ENCODE data around the gene RANGAP1. TPM values are rescaled to one million over a fixed set of nuclear protein-coding genes. Genes with fewer than 3 reads are reported as not detected.

The RANGAP1 gene
- total RNA-seq, 6 experiments from 2014 or later: 27.4 to 56.3 (median 37.6) TPM

GRCh38 chr22:41285441-41285819, 557 bp downstream of the RANGAP1 start:
- H3K36me3 ChIP-seq: peaks cover 0 to 13% (median 3%) of the 10 kb centered on the region in 4 donors
- intact Hi-C loops (cut with DNase I): no loop called here
- H3K27me3 ChIP-seq: no peaks in the 10 kb centered on the region
- peaks cover 0 to 29% (median 7%) of the 10 kb centered on the region in 4 donors for H3K4me1 ChIP-seq
- H3K27ac ChIP-seq: peak overlapping the region; percentile 74 to 83 (median 82)
- WGBS (ENCODE audit: insufficient coverage, low coverage, low lambda C conversion rate, missing lambda C conversion rate): 10% methylated on average over 2 of the region's 30 CpGs
- TF ChIP-seq CTCF (IDR thresholded peaks at IDR 0.05): no peak
- no peak for TF ChIP-seq POLR2A (IDR thresholded peaks at IDR 0.05)
- DNase-seq: peak in 2 of 3 donors; percentile 69 to 70
- no peaks in the 10 kb centered on the region for H3K9me3 ChIP-seq
- peak; percentile 4 to 33 (median 8) for ATAC-seq
- peak overlapping the region; percentile 90 to 99 (median 92) for H3K4me3 ChIP-seq

- H3K27me3 ChIP-seq: no peaks in the 10 kb centered on the region
- intact Hi-C loops (cut with DNase I): no loop called here
- no peaks in the 10 kb centered on the region for H3K9me3 ChIP-seq
- no peak overlapping the region for H3K27ac ChIP-seq
- WGBS (ENCODE audit: insufficient coverage, low coverage, low lambda C conversion rate, missing lambda C conversion rate): 85% methylated on average over 4 of the region's 10 CpGs
- peaks cover 0 to 20% (median 6%) of the 10 kb centered on the region in 4 donors for H3K36me3 ChIP-seq
- TF ChIP-seq POLR2A (IDR thresholded peaks at IDR 0.05): no peak
- no peak for TF ChIP-seq CTCF (IDR thresholded peaks at IDR 0.05)
- H3K4me3 ChIP-seq: no peak overlapping the region
- H3K4me1 ChIP-seq: peaks cover 0 to 29% (median 7%) of the 10 kb centered on the region in 4 donors
- ATAC-seq (no peak), DNase-seq (peak in 2 of 3 donors; percentile 41 to 58)
Observed at GRCh38 chr22:41284465-41284864, 1.5 kb downstream of the RANGAP1 start.

GRCh38 chr22:41280854-41281253, 5.1 kb downstream of the RANGAP1 start:
- intact Hi-C loops (cut with DNase I): no loop called here
- no peak for DNase-seq
- 76% methylated on average over 2 of the region's 2 CpGs for WGBS (ENCODE audit: insufficient coverage, low coverage, low lambda C conversion rate, missing lambda C conversion rate)
- no peak overlapping the region for H3K27ac ChIP-seq
- H3K4me1 ChIP-seq: peaks cover 0 to 10% (median 4%) of the 10 kb centered on the region in 4 donors
- TF ChIP-seq CTCF (IDR thresholded peaks at IDR 0.05) (no peak), POLR2A (IDR thresholded peaks at IDR 0.05) (no peak)
- H3K27me3 ChIP-seq: no peaks in the 10 kb centered on the region
- no peak for ATAC-seq
- H3K4me3 ChIP-seq: no peak overlapping the region
- H3K9me3 ChIP-seq: no peaks in the 10 kb centered on the region
- peaks cover 5 to 39% (median 8%) of the 10 kb centered on the region in 4 donors for H3K36me3 ChIP-seq

GRCh38 chr22:41280065-41280464, 5.9 kb downstream of the RANGAP1 start:
- Histone ChIP-seq H3K36me3 (peaks cover 8 to 39% (median 9%) of the 10 kb centered on the region in 4 donors), H3K4me1 (peaks cover 0 to 5% (median 2%) of the 10 kb centered on the region in 4 donors), H3K27ac (no peak overlapping the region), H3K27me3 (no peaks in the 10 kb centered on the region), H3K4me3 (no peak overlapping the region), H3K9me3 (no peaks in the 10 kb centered on the region)
- TF ChIP-seq POLR2A (IDR thresholded peaks at IDR 0.05): no peak
- TF ChIP-seq CTCF (IDR thresholded peaks at IDR 0.05): no peak
- WGBS (ENCODE audit: insufficient coverage, low coverage, low lambda C conversion rate, missing lambda C conversion rate): 73% methylated on average over 3 of the region's 3 CpGs
- intact Hi-C loops (cut with DNase I): no loop called here
- DNase-seq (no peak), ATAC-seq (no peak)

GRCh38 chr22:41274856-41275255, 11.1 kb downstream of the RANGAP1 start:
- no peak overlapping the region for H3K4me3 ChIP-seq
- no peak for ATAC-seq
- H3K27ac ChIP-seq: no peak overlapping the region
- TF ChIP-seq CTCF (IDR thresholded peaks at IDR 0.05): no peak
- TF ChIP-seq POLR2A (IDR thresholded peaks at IDR 0.05): no peak
- H3K9me3 ChIP-seq: no peaks in the 10 kb centered on the region
- intact Hi-C loops (cut with DNase I): no loop called here
- no peaks in the 10 kb centered on the region for H3K27me3 ChIP-seq
- DNase-seq: no peak
- WGBS (ENCODE audit: insufficient coverage, low coverage, low lambda C conversion rate, missing lambda C conversion rate): 77% methylated on average over 4 of the region's 4 CpGs
- no peaks in the 10 kb centered on the region for H3K4me1 ChIP-seq
- peaks cover 0 to 61% (median 29%) of the 10 kb centered on the region in 4 donors for H3K36me3 ChIP-seq

All from right lobe of liver (tissue), 6 donors.